A549 (cell line): ENCODE measurements around the gene NCOA4. TPM values are rescaled to one million over a fixed set of nuclear protein-coding genes. Genes with fewer than 3 reads are reported as not detected.

ENCODE experiments used
- ATAC-seq, 2 experiments: fragments of 200-7000 bp in 1 of 2; fragments of >200 bp in 1 of 2; cut with Nextera tagmentation in 1 of 2; cut with Tn5 transposase in 1 of 2; 3 replicates each; pipeline versions ENCODE4 v1.8.0 to v1.9.1; 2018 to 2020; ENCODE audit warnings: mild to moderate bottlenecking in 1 of 2, moderate library complexity in 1 of 2
- CTCF ChIA-PET: fragments of 300-600 bp; sonication (Branson Sonifier 250); formaldehyde crosslinking; extraction: SDS; loops from one replicate; lab custom pipeline; 2021; ENCODE audit warnings: antibody characterized with exemption, inconsistent platforms; lab: Yijun Ruan, JAX
- POLR2A ChIA-PET: fragments of 350-600 bp; formaldehyde crosslinking; extraction: SDS; loops from one replicate; lab custom pipeline; 2021; ENCODE audit warnings: antibody characterized with exemption, inconsistent platforms; lab: Yijun Ruan, JAX
- DNase-seq, 2 experiments: peaks; one replicate each; pipeline versions ENCODE4 v3.0.0 to v3.0.0-alpha.2; 2011 to 2016; ENCODE audit warnings: low read depth in 1 of 2, low spot score in 1 of 2
- FAIRE-seq: peaks from 2 replicates; lab custom pipeline; 2011; peaks lifted over from hg19 to GRCh38; lab: Jason Lieb, UNC
- H3K27ac ChIP-seq, 2 experiments: fragments of >200 bp; sonication (Bioruptor Twin); formaldehyde crosslinking; 3 replicates each; pipeline ENCODE4 v1.5.1; 2016 to 2017
- H3K4me1 ChIP-seq: fragments of >200 bp; sonication (Bioruptor Twin); formaldehyde crosslinking; 3 replicates; pipeline ENCODE4 v1.6.1; 2016
- H3K4me2 ChIP-seq: fragments of >200 bp; sonication (Bioruptor Twin); formaldehyde crosslinking; 3 replicates; pipeline ENCODE4 v1.6.1; 2016
- H3K4me3 ChIP-seq: fragments of >200 bp; sonication (Bioruptor Twin); formaldehyde crosslinking; 3 replicates; pipeline ENCODE4 v1.5.1; 2016
- H3K9me3 ChIP-seq: fragments of >200 bp; sonication (Bioruptor Twin); formaldehyde crosslinking; 3 replicates; pipeline ENCODE4 v1.6.1; 2016
- BCL3 ChIP-seq: fragments of >200 bp; sonication (Bioruptor Twin); formaldehyde crosslinking; IDR thresholded peaks from 3 replicates; pipeline ENCODE4 v1.6.1; 2016
- BHLHE40 ChIP-seq: IDR thresholded peaks from 2 replicates; pipeline ENCODE4 v1.6.1; 2012; ENCODE audit warnings: low read depth, low read length, inconsistent platforms
- CBX2 ChIP-seq: fragments of 200-600 bp; sonication (generic); IDR thresholded peaks from 2 replicates; pipeline ENCODE4 v1.6.1; 2016; ENCODE audit warnings: low read depth, mild to moderate bottlenecking, borderline replicate concordance
- CEBPB ChIP-seq, 2 experiments: fragments of >200 bp in 1 of 2; sonication (Bioruptor Twin) in 1 of 2; formaldehyde crosslinking in 1 of 2; IDR thresholded peaks; 2 replicates each; pipeline ENCODE4 v1.6.1; 2012 to 2016
- CHD2 ChIP-seq: fragments of 150-350 bp; IDR thresholded peaks from 2 replicates; pipeline ENCODE4 v1.6.1; 2014; ENCODE audit warnings: low read length; ENCODE audit not compliant: partially characterized antibody
- CHD4 ChIP-seq: fragments of 200-600 bp; sonication (generic); IDR thresholded peaks from 2 replicates; pipeline ENCODE4 v1.6.1; 2016; ENCODE audit warnings: antibody characterized with exemption, mild to moderate bottlenecking, borderline replicate concordance
- CTCF ChIP-seq: fragments of >200 bp; sonication (Bioruptor Twin); formaldehyde crosslinking; IDR thresholded peaks from 3 replicates; pipeline ENCODE4 v1.5.1; 2016
- EHMT2 ChIP-seq: fragments of 200-600 bp; sonication (generic); IDR thresholded peaks from 2 replicates; pipeline ENCODE4 v1.6.1; 2016; ENCODE audit warnings: antibody characterized with exemption, low read depth, mild to moderate bottlenecking, moderate library complexity
- EP300 ChIP-seq, 2 experiments: fragments of >200 bp; sonication (Bioruptor Twin); formaldehyde crosslinking; IDR thresholded peaks; 2 replicates in 1 of 2; 3 replicates in 1 of 2; pipeline ENCODE4 v1.6.1; 2016 to 2017
- FOSL2 ChIP-seq, 2 experiments: fragments of 450-650 bp in 1 of 2; fragments of >200 bp in 1 of 2; sonication (Bioruptor Twin) in 1 of 2; formaldehyde crosslinking; IDR thresholded peaks; 2 replicates each; pipeline versions ENCODE4 v1.5.0 to v1.6.1; 2016 to 2020; ENCODE audit warnings: mild to moderate bottlenecking in 1 of 2, moderate library complexity in 1 of 2
- FOXS1 ChIP-seq: fragments of 250-450 bp; sonication (Bioruptor Pico); IDR thresholded peaks from 2 replicates; pipeline ENCODE4 v1.5.0; 2020; ENCODE audit warnings: mild to moderate bottlenecking, moderate library complexity
- GATA3 ChIP-seq: IDR thresholded peaks from 2 replicates; pipeline ENCODE4 v1.6.1; 2012; ENCODE audit warnings: borderline replicate concordance
- HEYL ChIP-seq: fragments of 250-450 bp; sonication (Bioruptor Pico); IDR thresholded peaks from 2 replicates; pipeline ENCODE4 v1.8.0; 2021; ENCODE audit warnings: mild to moderate bottlenecking, moderate library complexity
- HMGXB4 ChIP-seq: fragments of 250-450 bp; sonication (Bioruptor Pico); IDR thresholded peaks from 2 replicates; pipeline ENCODE4 v1.5.0; 2021; ENCODE audit warnings: mild to moderate bottlenecking, moderate library complexity, borderline replicate concordance
- HOXA7 ChIP-seq: fragments of 250-450 bp; sonication (Bioruptor Pico); IDR thresholded peaks from 2 replicates; pipeline ENCODE4 v1.5.0; 2020; ENCODE audit warnings: mild to moderate bottlenecking, moderate library complexity
- JUN ChIP-seq, 2 experiments: fragments of >200 bp; sonication (Bioruptor Twin); formaldehyde crosslinking; IDR thresholded peaks; 2 replicates in 1 of 2; 3 replicates in 1 of 2; pipeline ENCODE4 v1.6.1; 2016 to 2017
- JUNB ChIP-seq: fragments of >200 bp; sonication (Bioruptor Twin); formaldehyde crosslinking; IDR thresholded peaks from 2 replicates; pipeline ENCODE4 v1.6.1; 2016
- MAFK ChIP-seq: fragments of 450-650 bp; IDR thresholded peaks from 2 replicates; pipeline ENCODE4 v1.6.1; 2014; ENCODE audit not compliant: partially characterized antibody
- NR3C1 ChIP-seq: fragments of >200 bp; sonication (Bioruptor Twin); formaldehyde crosslinking; IDR thresholded peaks from 3 replicates; pipeline ENCODE4 v1.6.1; 2017
- TFCP2L1 ChIP-seq: fragments of 250-450 bp; sonication (Bioruptor Pico); IDR thresholded peaks from 2 replicates; pipeline ENCODE4 v1.5.0; 2021; ENCODE audit warnings: mild to moderate bottlenecking
- TP53 ChIP-seq: fragments of 250-450 bp; sonication (Bioruptor Pico); IDR thresholded peaks from 2 replicates; pipeline ENCODE4 v1.5.0; 2021; ENCODE audit warnings: mild to moderate bottlenecking, moderate library complexity
- USF2 ChIP-seq: fragments of 450-650 bp; IDR thresholded peaks from 2 replicates; pipeline ENCODE4 v1.6.1; 2014; ENCODE audit warnings: antibody characterized with exemption
- ZC3H11A ChIP-seq: fragments of 450-650 bp; IDR thresholded peaks from 2 replicates; pipeline ENCODE4 v1.6.1; 2014; ENCODE audit warnings: antibody characterized with exemption, mild to moderate bottlenecking
- ZSCAN20 ChIP-seq: fragments of 250-450 bp; sonication (Bioruptor Pico); IDR thresholded peaks from 2 replicates; pipeline ENCODE4 v1.8.0; 2022; ENCODE audit warnings: mild to moderate bottlenecking, moderate library complexity
- WGBS: methylation state at CpG from one replicate; pipeline ENCODE4 v1.1.6; 2017; ENCODE audit errors: missing lambda C conversion rate; 5-methylcytosine and 5-hydroxymethylcytosine counted together
- polyA plus RNA-seq, 4 experiments: library from polyadenylated mRNA; depleted of rRNA in 3 of 4; stranded (reverse); fragments of >200 nt; fragmentation: RNase III in 1 of 4; extraction: RNeasy Plus Mini Kit Qiagen cat#74134 plus additional on column Dnase treatment in 1 of 4; gene quantifications; 2 replicates in 3 of 4; 3 replicates in 1 of 4; pipeline ENCODE4 v1.2.3, GENCODE V29; 2011 to 2017

Gene NCOA4
- polyA plus RNA-seq, 2 of the 4 experiments (the other 2 are of a cell fraction) = 72.1 to 112 TPM

DNA sequence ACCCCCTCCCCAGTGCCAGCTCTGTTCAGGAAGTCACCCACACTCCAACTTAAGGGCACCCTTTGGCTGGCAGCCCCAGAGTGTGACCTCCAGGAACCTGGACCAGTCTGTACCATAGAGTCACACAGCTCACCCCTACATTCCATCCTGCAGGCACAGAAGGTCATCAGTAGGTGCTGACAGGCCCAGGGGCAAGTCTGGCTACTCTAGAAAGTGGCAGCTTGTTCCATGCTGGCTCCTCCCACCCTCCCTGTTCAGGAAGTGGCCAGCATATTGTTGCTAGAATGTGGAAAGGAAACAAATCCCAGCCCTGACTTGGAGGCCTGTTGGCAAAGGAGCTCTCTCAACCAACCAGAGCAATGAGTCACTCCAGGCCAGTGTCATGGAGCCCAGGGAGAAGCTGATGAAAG is 3.2 kb upstream of the NCOA4 start (continued):
- TF ChIP-seq CHD4 (no peak), CTCF (no peak), TFCP2L1 (CRISPR knock-in tag) (no peak), CEBPB (IDR thresholded peaks at IDR 0.05) (no peak), FOSL2 (IDR thresholded peaks at IDR 0.05) (no peak), FOSL2 (CRISPR knock-in tag; IDR thresholded peaks at IDR 0.05) (no peak), MAFK (no peak)

DNA sequence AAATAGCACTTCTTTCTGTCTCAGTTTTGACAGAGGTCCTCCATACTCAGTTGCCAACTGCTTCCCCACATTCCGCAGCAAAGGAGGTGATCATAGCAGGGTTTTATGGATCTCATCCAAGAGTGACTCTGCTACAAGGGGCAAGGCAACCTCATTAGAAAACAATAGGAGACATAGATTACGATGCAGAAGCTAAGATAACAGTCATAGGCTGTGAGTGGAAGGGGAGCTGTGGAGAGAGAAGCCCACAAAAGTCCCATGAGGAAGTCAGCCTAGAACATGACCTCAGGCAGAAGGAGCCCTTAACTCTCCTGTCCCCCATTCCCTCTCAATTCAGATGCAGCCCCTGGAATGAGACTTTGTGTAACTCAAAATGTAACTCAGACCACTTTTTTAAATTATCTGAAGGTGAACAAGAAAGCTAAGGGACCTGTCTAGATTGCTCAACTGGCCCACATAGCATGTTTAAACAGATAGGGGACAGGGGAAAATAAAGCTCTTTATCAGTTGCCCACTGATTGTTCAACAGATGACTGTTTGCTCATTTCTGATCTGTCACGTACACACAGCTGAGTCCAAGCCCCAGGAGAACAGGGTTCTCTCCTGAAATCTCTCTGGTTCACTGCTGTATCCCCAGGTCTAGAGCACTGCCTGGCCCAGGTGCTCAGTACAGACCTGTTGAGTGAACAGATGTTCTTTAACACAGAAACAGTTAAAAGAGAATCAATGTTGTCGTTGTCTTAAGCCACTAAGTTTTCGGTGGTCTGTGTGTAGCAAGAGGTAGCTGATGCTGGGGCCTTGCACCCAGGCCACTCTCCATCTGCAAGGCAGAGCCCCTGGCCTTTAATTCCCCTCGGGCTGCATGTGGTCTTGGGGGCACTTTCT is 1.5 kb upstream of the NCOA4 start:
- FAIRE-seq = no peak
- DNase-seq = no peak
- Histone ChIP-seq H3K27ac (no peak overlapping the region), H3K4me2 (no peak overlapping the region), H3K4me3 (no peak overlapping the region), H3K4me1 (peaks cover 29% of the 10 kb centered on the region), H3K9me3 (no peaks in the 10 kb centered on the region)
- TF ChIP-seq GATA3 (no peak), ZC3H11A (no peak), FOXS1 (CRISPR knock-in tag) (no peak), CTCF (no peak), JUNB (no peak), HEYL (no peak), EP300 (IDR thresholded peaks at IDR 0.05) (no peak), ZSCAN20 (no peak), JUN (IDR thresholded peaks at IDR 0.05) (no peak), CHD2 (no peak), BHLHE40 (no peak), BCL3 (no peak), HOXA7 (no peak), USF2 (no peak), CBX2 (no peak), EHMT2 (no peak), HMGXB4 (no peak), TP53 (CRISPR knock-in tag) (no peak), NR3C1 (no peak)
- ChIA-PET CTCF (interaction anchor here (0.6 to 2.2 kb wide), 6 partner anchors 9 to 1094 kb away, joined by 3 to 5 read pairs (median 3); no protein-coding TSS in a partner anchor), POLR2A (no interaction called here)
- WGBS = 76% methylated on average over 6 of the region's 6 CpGs
- ATAC-seq = no peak
